Activated T-cell treated with anti-CD3 and anti-CD28 coated beads for 4 hours (primary cell): ENCODE measurements around the gene APLP1.
"Not testable (repeated sequence)": the region's sequence is repeated elsewhere in the genome, so short reads cannot be mapped to it uniquely, and the experiment has no call there.

Source experiments
- DNase-seq: peaks from one replicate; pipeline ENCODE4 v3.0.0-alpha.2; 2020

APLP1 gene

GRCh38 chr19:35868172-35868822, at the start of gene APLP1:
Gene APLP1, plus strand, starts transcription at chr19:35868574. Its CDS starts 63 bp downstream, at chr19:35868637.
- DNase-seq, result peak; percentile 66

- DNase-seq, result no peak
Observed at GRCh38 chr19:35822579-35822978, 45.8 kb upstream of the APLP1 start.

GRCh38 chr19:35824150-35824549, 44.2 kb upstream of the APLP1 start:
- DNase-seq, result no peak

GRCh38 chr19:35828692-35829301, 39.6 kb upstream of the APLP1 start:
- peak; percentile 18 for DNase-seq

GRCh38 chr19:35830986-35831385, 37.4 kb upstream of the APLP1 start:
- DNase-seq, result no peak

GRCh38 chr19:35832054-35832453, 36.3 kb upstream of the APLP1 start:
- no peak for DNase-seq

- DNase-seq, result no peak
Observed at GRCh38 chr19:35833972-35834371, 34.4 kb upstream of the APLP1 start.

- DNase-seq, result not testable (repeated sequence)
Observed at GRCh38 chr19:35836096-35836495, 32.3 kb upstream of the APLP1 start.

- no peak for DNase-seq
Observed at GRCh38 chr19:35841961-35842595, 26.3 kb upstream of the APLP1 start.

- no peak for DNase-seq
Observed at GRCh38 chr19:35842666-35843272, 25.6 kb upstream of the APLP1 start.

GRCh38 chr19:35843676-35844481, 24.5 kb upstream of the APLP1 start:
- no peak for DNase-seq

GRCh38 chr19:35844482-35845214, 23.7 kb upstream of the APLP1 start:
- no peak for DNase-seq

GRCh38 chr19:35845215-35846037, 22.9 kb upstream of the APLP1 start:
- DNase-seq, result no peak

GRCh38 chr19:35846038-35846668, 22.2 kb upstream of the APLP1 start:
- no peak for DNase-seq

GRCh38 chr19:35847911-35848310, 20.5 kb upstream of the APLP1 start:
- no peak for DNase-seq

- DNase-seq, result no peak
Observed at GRCh38 chr19:35848486-35848885, 19.9 kb upstream of the APLP1 start.

- no peak for DNase-seq
Observed at GRCh38 chr19:35848919-35849505, 19.4 kb upstream of the APLP1 start.

GRCh38 chr19:35851213-35852028, 17.0 kb upstream of the APLP1 start:
- DNase-seq, result no peak

GRCh38 chr19:35852029-35852780, 16.2 kb upstream of the APLP1 start, which contains the start of gene NPHS1:
Gene NPHS1, minus strand, starts transcription at chr19:35852504. Its CDS starts 667 bp downstream, at chr19:35851837.
- DNase-seq, result no peak
